H1 (cell line): Measurements from ENCODE around the gene PRMT2. TPM values are rescaled to one million over a fixed set of nuclear protein-coding genes. Genes with fewer than 3 reads are reported as not detected.

Experiments
- CBX8 ChIP-seq: fragments of 300-800, 300-1000 bp; sonication (generic); IDR thresholded peaks from 2 replicates; pipeline ENCODE4 v1.7.1; 2016; ENCODE audit warnings: low read depth, low read length, borderline replicate concordance
- EP300 ChIP-seq, 2 experiments: IDR thresholded peaks; 1 replicate in 1 of 2; 2 replicates in 1 of 2; pipeline ENCODE4 v1.6.1; 2011 to 2012; ENCODE audit warnings: low read depth in 2 of 2, low read length in 2 of 2, mild to moderate bottlenecking in 2 of 2, borderline replicate concordance in 1 of 2, inconsistent platforms in 1 of 2, moderate library complexity in 1 of 2
- EZH2 ChIP-seq: fragments of 200-600 bp; sonication (generic); IDR thresholded peaks from 2 replicates; pipeline ENCODE4 v1.7.1; 2012; ENCODE audit warnings: low read depth, mild to moderate bottlenecking, moderate library complexity, low read length, inconsistent platforms; ENCODE audit not compliant: severe bottlenecking
- JUN ChIP-seq: IDR thresholded peaks from 2 replicates; pipeline ENCODE4 v1.6.1; 2011; ENCODE audit warnings: low read depth, mild to moderate bottlenecking, improper control_type of control experiment, low read length
- JUND ChIP-seq: IDR thresholded peaks from 2 replicates; pipeline ENCODE4 v1.6.1; 2011; ENCODE audit warnings: mild to moderate bottlenecking, improper control_type of control experiment, low read length
- SP1 ChIP-seq: IDR thresholded peaks from 2 replicates; pipeline ENCODE4 v1.6.1; 2011; ENCODE audit warnings: low read depth, low read length
- TAF1 ChIP-seq: IDR thresholded peaks from 2 replicates; pipeline ENCODE4 v1.6.1; 2011; ENCODE audit warnings: mild to moderate bottlenecking, low read depth, low read length
- TAF7 ChIP-seq: optimal IDR thresholded peaks from 2 replicates; pipeline ENCODE3; 2011; ENCODE audit warnings: low read depth, mild to moderate bottlenecking, inconsistent platforms, low read length, moderate library complexity, borderline replicate concordance
- TCF12 ChIP-seq: IDR thresholded peaks from 2 replicates; pipeline ENCODE4 v1.6.1; 2011; ENCODE audit warnings: low read depth, mild to moderate bottlenecking, low read length
- polyA plus RNA-seq, 7 experiments: library from polyadenylated mRNA; depleted of rRNA in 3 of 7; stranded (reverse) in 5 of 7; unstranded in 2 of 7; fragments of >200 nt in 5 of 7; fragments of 200-250 nt in 2 of 7; gene quantifications; 1 replicate in 5 of 7; 2 replicates in 1 of 7; 4 replicates in 1 of 7; pipeline versions ENCODE4 v1.2.1 to v1.2.3, GENCODE V29; 2011 to 2013; ENCODE audit warnings: missing spikeins in 2 of 7, mixed read lengths in 2 of 7
- total RNA-seq: library from RNA; stranded (reverse); fragmentation: NEBNext Ultra II Directional; extraction: Animal tissue kit (Norgen Biotek cat#: 25700); gene quantifications from 2 replicates; pipeline ENCODE4 v1.2.1, GENCODE V29; 2021
- TF ChIP-seq, protein P1 (sequence below): fragments of 300-600 bp; sonication (generic); IDR thresholded peaks from 2 replicates; pipeline ENCODE4 v1.7.1; 2012; ENCODE audit warnings: low read length, moderate library complexity, mild to moderate bottlenecking, inconsistent platforms; ENCODE audit not compliant: insufficient replicate concordance
- TF ChIP-seq, protein P2 (sequence below): IDR thresholded peaks from 2 replicates; pipeline ENCODE4 v1.6.1; 2011; ENCODE audit warnings: low read depth, mild to moderate bottlenecking, low read length; ENCODE audit not compliant: insufficient read depth

The PRMT2 gene
- total and polyA plus RNA-seq, 2 of the 8 experiments (the other 6 are each of a cell fraction or from before 2014, with no cell fraction given) = 45.8 to 59.2 TPM

DNA sequence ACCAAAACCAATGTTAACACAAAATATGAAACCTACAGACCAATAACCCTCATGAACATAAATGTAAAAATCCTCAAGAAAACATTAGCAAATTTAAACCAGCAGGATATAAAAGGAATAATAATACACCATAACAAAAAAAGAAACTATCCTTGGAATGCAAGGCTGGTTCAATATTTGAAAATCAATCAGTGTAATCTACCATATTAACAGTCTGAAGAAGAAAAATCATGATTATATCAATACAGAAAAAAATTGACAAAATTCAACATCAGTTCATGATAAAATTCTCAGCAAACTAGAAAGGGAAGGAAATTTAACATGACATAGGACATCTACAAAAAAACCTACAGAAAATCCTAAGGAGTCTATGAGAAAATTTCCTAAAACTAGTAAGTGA lies 19.8 kb downstream of the PRMT2 start (continued):
- TF ChIP-seq, protein P1, sequence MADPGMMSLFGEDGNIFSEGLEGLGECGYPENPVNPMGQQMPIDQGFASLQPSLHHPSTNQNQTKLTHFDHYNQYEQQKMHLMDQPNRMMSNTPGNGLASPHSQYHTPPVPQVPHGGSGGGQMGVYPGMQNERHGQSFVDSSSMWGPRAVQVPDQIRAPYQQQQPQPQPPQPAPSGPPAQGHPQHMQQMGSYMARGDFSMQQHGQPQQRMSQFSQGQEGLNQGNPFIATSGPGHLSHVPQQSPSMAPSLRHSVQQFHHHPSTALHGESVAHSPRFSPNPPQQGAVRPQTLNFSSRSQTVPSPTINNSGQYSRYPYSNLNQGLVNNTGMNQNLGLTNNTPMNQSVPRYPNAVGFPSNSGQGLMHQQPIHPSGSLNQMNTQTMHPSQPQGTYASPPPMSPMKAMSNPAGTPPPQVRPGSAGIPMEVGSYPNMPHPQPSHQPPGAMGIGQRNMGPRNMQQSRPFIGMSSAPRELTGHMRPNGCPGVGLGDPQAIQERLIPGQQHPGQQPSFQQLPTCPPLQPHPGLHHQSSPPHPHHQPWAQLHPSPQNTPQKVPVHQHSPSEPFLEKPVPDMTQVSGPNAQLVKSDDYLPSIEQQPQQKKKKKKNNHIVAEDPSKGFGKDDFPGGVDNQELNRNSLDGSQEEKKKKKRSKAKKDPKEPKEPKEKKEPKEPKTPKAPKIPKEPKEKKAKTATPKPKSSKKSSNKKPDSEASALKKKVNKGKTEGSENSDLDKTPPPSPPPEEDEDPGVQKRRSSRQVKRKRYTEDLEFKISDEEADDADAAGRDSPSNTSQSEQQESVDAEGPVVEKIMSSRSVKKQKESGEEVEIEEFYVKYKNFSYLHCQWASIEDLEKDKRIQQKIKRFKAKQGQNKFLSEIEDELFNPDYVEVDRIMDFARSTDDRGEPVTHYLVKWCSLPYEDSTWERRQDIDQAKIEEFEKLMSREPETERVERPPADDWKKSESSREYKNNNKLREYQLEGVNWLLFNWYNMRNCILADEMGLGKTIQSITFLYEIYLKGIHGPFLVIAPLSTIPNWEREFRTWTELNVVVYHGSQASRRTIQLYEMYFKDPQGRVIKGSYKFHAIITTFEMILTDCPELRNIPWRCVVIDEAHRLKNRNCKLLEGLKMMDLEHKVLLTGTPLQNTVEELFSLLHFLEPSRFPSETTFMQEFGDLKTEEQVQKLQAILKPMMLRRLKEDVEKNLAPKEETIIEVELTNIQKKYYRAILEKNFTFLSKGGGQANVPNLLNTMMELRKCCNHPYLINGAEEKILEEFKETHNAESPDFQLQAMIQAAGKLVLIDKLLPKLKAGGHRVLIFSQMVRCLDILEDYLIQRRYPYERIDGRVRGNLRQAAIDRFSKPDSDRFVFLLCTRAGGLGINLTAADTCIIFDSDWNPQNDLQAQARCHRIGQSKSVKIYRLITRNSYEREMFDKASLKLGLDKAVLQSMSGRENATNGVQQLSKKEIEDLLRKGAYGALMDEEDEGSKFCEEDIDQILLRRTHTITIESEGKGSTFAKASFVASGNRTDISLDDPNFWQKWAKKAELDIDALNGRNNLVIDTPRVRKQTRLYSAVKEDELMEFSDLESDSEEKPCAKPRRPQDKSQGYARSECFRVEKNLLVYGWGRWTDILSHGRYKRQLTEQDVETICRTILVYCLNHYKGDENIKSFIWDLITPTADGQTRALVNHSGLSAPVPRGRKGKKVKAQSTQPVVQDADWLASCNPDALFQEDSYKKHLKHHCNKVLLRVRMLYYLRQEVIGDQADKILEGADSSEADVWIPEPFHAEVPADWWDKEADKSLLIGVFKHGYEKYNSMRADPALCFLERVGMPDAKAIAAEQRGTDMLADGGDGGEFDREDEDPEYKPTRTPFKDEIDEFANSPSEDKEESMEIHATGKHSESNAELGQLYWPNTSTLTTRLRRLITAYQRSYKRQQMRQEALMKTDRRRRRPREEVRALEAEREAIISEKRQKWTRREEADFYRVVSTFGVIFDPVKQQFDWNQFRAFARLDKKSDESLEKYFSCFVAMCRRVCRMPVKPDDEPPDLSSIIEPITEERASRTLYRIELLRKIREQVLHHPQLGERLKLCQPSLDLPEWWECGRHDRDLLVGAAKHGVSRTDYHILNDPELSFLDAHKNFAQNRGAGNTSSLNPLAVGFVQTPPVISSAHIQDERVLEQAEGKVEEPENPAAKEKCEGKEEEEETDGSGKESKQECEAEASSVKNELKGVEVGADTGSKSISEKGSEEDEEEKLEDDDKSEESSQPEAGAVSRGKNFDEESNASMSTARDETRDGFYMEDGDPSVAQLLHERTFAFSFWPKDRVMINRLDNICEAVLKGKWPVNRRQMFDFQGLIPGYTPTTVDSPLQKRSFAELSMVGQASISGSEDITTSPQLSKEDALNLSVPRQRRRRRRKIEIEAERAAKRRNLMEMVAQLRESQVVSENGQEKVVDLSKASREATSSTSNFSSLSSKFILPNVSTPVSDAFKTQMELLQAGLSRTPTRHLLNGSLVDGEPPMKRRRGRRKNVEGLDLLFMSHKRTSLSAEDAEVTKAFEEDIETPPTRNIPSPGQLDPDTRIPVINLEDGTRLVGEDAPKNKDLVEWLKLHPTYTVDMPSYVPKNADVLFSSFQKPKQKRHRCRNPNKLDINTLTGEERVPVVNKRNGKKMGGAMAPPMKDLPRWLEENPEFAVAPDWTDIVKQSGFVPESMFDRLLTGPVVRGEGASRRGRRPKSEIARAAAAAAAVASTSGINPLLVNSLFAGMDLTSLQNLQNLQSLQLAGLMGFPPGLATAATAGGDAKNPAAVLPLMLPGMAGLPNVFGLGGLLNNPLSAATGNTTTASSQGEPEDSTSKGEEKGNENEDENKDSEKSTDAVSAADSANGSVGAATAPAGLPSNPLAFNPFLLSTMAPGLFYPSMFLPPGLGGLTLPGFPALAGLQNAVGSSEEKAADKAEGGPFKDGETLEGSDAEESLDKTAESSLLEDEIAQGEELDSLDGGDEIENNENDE = no peak
- TF ChIP-seq JUND (no peak), EZH2 (no peak), TCF12 (no peak), JUN (no peak), SP1 (no peak), CBX8 (no peak), TAF1 (no peak), TAF7 (no peak), EP300 (IDR thresholded peaks at IDR 0.05; ENCODE audit: borderline replicate concordance in 1 of 2, low read depth in 2 of 2, low read length in 2 of 2) (no peak)
- TF ChIP-seq, protein P2, sequence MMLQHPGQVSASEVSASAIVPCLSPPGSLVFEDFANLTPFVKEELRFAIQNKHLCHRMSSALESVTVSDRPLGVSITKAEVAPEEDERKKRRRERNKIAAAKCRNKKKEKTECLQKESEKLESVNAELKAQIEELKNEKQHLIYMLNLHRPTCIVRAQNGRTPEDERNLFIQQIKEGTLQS = no peak
